ENCODE measurements around the gene ZC2HC1C. TPM values are rescaled to one million over a fixed set of nuclear protein-coding genes. Genes with fewer than 3 reads are reported as not detected.

The ZC2HC1C gene
- total and polyA plus RNA-seq, 2 of the 13 experiments (the other 11 are each of a cell fraction or from before 2014, with no cell fraction given) = 3.3 to 3.5 TPM

DNA sequence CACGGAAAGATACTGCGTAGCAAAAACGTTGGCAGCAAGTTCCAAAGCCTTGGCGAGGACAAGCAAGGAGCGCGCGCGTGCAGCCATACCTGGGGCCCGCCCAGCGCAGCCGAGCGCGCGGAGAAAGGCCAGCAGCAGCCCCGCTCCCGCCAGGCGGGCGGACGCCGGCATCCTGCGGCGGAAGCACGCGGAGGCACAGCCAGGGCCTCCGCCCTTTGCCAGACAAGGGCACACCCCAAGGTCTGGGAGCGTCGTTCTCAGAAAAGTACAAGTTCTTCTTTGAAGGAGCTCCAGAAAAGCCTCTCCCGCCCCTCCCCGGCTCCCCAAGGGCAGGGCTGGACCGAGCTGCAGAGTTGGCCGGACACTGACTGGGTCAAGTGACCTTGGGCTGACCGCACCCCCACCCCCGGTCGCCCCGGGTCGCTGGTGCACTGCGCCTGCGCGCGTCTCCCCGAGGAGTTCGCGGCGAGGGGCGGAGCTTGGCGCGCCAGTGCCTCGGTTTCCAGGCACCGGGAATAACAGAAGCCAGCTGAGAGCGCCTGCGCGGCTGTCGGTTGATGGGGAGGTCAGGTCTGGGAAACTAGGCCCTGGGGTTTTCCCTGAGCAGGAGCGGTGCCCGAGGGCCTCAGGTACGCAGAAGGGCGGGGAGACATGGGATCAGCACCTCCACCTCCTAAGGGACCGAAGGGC, at the start of gene ZC2HC1C (continued):
- TF ChIP-seq NFAT5 (CRISPR knock-in tag; IDR thresholded peaks at IDR 0.05) = 0 out of 2 replicates have a peak, but pooled peaks have one; percentile 49
- peak; percentile 45 for TF ChIP-seq MXD4 (CRISPR knock-in tag; IDR thresholded peaks at IDR 0.05)
- TF ChIP-seq ZNF567 (CRISPR knock-in tag; IDR thresholded peaks at IDR 0.05; ENCODE audit: borderline replicate concordance) = peak; percentile 61; the same call in 1 of the 2 replicates
- TF ChIP-seq ZNF773 (CRISPR knock-in tag; IDR thresholded peaks at IDR 0.05; ENCODE audit: borderline replicate concordance) = 0 out of 2 replicates have a peak, but pooled peaks have one; percentile 76
- peak; percentile 50; the same call in 1 of the 2 replicates for TF ChIP-seq ARNTL (CRISPR knock-in tag; IDR thresholded peaks at IDR 0.05)
- TF ChIP-seq, protein P1, sequence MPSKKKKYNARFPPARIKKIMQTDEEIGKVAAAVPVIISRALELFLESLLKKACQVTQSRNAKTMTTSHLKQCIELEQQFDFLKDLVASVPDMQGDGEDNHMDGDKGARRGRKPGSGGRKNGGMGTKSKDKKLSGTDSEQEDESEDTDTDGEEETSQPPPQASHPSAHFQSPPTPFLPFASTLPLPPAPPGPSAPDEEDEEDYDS (CRISPR knock-in tag; IDR thresholded peaks at IDR 0.05) = peak; percentile 71
- peak; percentile 2; the same call in 1 of the 2 replicates for TF ChIP-seq ZNF816 (CRISPR knock-in tag; IDR thresholded peaks at IDR 0.05; ENCODE audit: borderline replicate concordance)
- TF ChIP-seq KDM5B (CRISPR knock-in tag; IDR thresholded peaks at IDR 0.05; ENCODE audit: borderline replicate concordance) = peak; percentile 84
- TF ChIP-seq ATF5 (CRISPR knock-in tag; IDR thresholded peaks at IDR 0.05; ENCODE audit: low read depth) = no peak
- peak; percentile 54; the same call in 1 of the 2 replicates for TF ChIP-seq ZNF224 (CRISPR knock-in tag; IDR thresholded peaks at IDR 0.05)
- TF ChIP-seq ZFP37 (CRISPR knock-in tag; IDR thresholded peaks at IDR 0.05; ENCODE audit: borderline replicate concordance) = peak; percentile 79; the same call in 1 of the 2 replicates
- peak; percentile 25; the same call in 1 of the 2 replicates for TF ChIP-seq NR0B2 (CRISPR knock-in tag; IDR thresholded peaks at IDR 0.05)
- peak; percentile 87; the same call in 1 of the 2 replicates for TF ChIP-seq E2F2 (CRISPR knock-in tag; IDR thresholded peaks at IDR 0.05; ENCODE audit: borderline replicate concordance)
- 0 out of 2 replicates have a peak, but pooled peaks have one; percentile 11 for TF ChIP-seq PPARG (CRISPR knock-in tag; conservative IDR thresholded peaks at IDR 0.05)
- TF ChIP-seq, protein P2, sequence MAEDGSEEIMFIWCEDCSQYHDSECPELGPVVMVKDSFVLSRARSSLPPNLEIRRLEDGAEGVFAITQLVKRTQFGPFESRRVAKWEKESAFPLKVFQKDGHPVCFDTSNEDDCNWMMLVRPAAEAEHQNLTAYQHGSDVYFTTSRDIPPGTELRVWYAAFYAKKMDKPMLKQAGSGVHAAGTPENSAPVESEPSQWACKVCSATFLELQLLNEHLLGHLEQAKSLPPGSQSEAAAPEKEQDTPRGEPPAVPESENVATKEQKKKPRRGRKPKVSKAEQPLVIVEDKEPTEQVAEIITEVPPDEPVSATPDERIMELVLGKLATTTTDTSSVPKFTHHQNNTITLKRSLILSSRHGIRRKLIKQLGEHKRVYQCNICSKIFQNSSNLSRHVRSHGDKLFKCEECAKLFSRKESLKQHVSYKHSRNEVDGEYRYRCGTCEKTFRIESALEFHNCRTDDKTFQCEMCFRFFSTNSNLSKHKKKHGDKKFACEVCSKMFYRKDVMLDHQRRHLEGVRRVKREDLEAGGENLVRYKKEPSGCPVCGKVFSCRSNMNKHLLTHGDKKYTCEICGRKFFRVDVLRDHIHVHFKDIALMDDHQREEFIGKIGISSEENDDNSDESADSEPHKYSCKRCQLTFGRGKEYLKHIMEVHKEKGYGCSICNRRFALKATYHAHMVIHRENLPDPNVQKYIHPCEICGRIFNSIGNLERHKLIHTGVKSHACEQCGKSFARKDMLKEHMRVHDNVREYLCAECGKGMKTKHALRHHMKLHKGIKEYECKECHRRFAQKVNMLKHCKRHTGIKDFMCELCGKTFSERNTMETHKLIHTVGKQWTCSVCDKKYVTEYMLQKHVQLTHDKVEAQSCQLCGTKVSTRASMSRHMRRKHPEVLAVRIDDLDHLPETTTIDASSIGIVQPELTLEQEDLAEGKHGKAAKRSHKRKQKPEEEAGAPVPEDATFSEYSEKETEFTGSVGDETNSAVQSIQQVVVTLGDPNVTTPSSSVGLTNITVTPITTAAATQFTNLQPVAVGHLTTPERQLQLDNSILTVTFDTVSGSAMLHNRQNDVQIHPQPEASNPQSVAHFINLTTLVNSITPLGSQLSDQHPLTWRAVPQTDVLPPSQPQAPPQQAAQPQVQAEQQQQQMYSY (CRISPR knock-in tag; IDR thresholded peaks at IDR 0.05) = peak; percentile 58; the same call in 1 of the 2 replicates
- no peak for TF ChIP-seq ZNF570 (CRISPR knock-in tag; IDR thresholded peaks at IDR 0.05; ENCODE audit: borderline replicate concordance)
